Transverse colon (tissue), 4 donors: ENCODE measurements around the gene DLG2.

Experiments used
- EP300 ChIP-seq: sonication (generic); formaldehyde crosslinking; IDR thresholded peaks from one replicate; pipeline ENCODE4 v1.6.1; 2017; ENCODE audit warnings: antibody characterized with exemption, low read depth
- POLR2A ChIP-seq: fragments of 450-650 bp; IDR thresholded peaks from one replicate; pipeline ENCODE4 v1.6.1; 2016; ENCODE audit warnings: antibody characterized with exemption, mild to moderate bottlenecking, moderate library complexity
- POLR2AphosphoS5 ChIP-seq, 3 donors: sonication (generic); formaldehyde crosslinking; IDR thresholded peaks; one replicate each; pipeline ENCODE4 v1.6.1; 2016; ENCODE audit warnings: antibody characterized with exemption in 3 of 3
- TF ChIP-seq, protein P1 (sequence below), 5 experiments: fragments of 200-600 bp in 3 of 5; fragments of 450-650 bp in 2 of 5; sonication (generic) in 3 of 5; IDR thresholded peaks; 1 replicate in 2 of 5; 2 replicates in 3 of 5; pipeline ENCODE4 v1.5.1; 2016 to 2017; ENCODE audit warnings: antibody characterized with exemption in 5 of 5, inconsistent platforms in 3 of 5, mild to moderate bottlenecking in 2 of 5, moderate library complexity in 1 of 5

DNA sequence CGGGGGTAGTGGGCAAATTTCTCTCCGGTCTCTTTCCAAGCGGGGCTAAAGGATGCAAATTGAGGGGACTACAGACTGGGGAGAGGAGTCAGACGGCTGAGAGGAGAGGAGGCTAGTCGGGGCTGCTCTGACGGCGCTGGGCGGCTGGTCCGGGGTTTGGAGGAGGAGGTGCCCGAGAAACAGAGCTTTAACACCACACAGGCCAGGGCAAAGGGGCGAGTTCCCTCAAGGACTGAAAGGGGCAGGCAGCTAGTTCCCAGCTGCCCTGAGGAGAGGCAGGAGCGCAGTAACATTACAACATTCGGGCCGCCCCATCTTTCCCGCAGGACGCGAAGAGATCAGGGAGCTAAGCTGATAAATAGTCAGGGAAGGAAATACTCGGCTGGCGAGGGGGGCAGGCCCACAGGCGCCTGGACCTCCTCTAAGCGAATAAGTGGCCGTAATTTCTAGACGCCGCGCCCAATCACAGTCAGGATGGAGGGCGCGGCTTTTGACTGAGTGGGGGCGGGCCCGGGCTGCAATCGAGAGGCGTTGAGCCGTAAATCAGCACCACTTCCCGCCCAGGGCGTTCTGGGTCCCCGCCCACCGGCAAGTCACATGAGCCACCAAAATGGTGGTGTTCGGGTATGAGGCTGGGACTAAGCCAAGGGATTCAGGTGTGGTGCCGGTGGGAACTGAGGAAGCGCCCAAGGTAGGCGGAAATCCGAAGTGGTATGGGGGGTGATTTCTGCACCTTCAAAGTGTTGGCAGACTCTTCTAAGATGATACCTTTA is 1.0 kb upstream of the DLG2 start, which contains the start of gene TMEM126B:
- TF ChIP-seq POLR2A: peak; percentile 88
- TF ChIP-seq, protein P1, sequence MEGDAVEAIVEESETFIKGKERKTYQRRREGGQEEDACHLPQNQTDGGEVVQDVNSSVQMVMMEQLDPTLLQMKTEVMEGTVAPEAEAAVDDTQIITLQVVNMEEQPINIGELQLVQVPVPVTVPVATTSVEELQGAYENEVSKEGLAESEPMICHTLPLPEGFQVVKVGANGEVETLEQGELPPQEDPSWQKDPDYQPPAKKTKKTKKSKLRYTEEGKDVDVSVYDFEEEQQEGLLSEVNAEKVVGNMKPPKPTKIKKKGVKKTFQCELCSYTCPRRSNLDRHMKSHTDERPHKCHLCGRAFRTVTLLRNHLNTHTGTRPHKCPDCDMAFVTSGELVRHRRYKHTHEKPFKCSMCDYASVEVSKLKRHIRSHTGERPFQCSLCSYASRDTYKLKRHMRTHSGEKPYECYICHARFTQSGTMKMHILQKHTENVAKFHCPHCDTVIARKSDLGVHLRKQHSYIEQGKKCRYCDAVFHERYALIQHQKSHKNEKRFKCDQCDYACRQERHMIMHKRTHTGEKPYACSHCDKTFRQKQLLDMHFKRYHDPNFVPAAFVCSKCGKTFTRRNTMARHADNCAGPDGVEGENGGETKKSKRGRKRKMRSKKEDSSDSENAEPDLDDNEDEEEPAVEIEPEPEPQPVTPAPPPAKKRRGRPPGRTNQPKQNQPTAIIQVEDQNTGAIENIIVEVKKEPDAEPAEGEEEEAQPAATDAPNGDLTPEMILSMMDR (IDR thresholded peaks at IDR 0.05): no peak
- TF ChIP-seq EP300: peak; percentile 68
- TF ChIP-seq POLR2AphosphoS5 (IDR thresholded peaks at IDR 0.05): peak; percentile 93 to 96 (median 95)
